Aorta (tissue), 5 donors: ENCODE results near the gene ATP2B2. TPM values are rescaled to one million over a fixed set of nuclear protein-coding genes. Genes with fewer than 3 reads are reported as not detected.

ENCODE experiments used
- ATAC-seq: fragments of 200-7000 bp; cut with Tn5 transposase; one replicate; pipeline ENCODE4 v1.9.1; 2022; ENCODE audit warnings: moderate library complexity; ENCODE audit not compliant: low FRiP score
- DNase-seq, 2 donors: peaks; one replicate each; pipeline ENCODE4 v3.0.0-alpha.2; 2020
- H3K27ac ChIP-seq, 2 donors: one replicate each; pipeline ENCODE4 v1.5.1; 2013; ENCODE audit warnings: low read length in 2 of 2, mild to moderate bottlenecking in 2 of 2, moderate library complexity in 2 of 2, control low read depth in 1 of 2, inconsistent platforms in 1 of 2, low read depth in 1 of 2
- H3K27me3 ChIP-seq, 2 donors: one replicate each; pipeline ENCODE4 v1.6.1; 2013; ENCODE audit warnings: control low read depth in 1 of 2, low read length in 1 of 2, mild to moderate bottlenecking in 1 of 2, moderate library complexity in 1 of 2; ENCODE audit not compliant: insufficient read depth in 2 of 2, control insufficient read depth in 1 of 2
- H3K36me3 ChIP-seq, 2 donors: one replicate each; pipeline ENCODE4 v1.6.1; 2013; ENCODE audit warnings: control low read depth in 1 of 2, low read length in 1 of 2, mild to moderate bottlenecking in 1 of 2; ENCODE audit not compliant: insufficient read depth in 2 of 2, control insufficient read depth in 1 of 2
- H3K4me1 ChIP-seq, 2 donors: one replicate each; pipeline ENCODE4 v1.6.1; 2013; ENCODE audit warnings: low read length in 2 of 2, control low read depth in 1 of 2, mild to moderate bottlenecking in 1 of 2, moderate library complexity in 1 of 2; ENCODE audit not compliant: insufficient read depth in 2 of 2, control insufficient read depth in 1 of 2
- H3K4me3 ChIP-seq, 2 donors: one replicate each; pipeline ENCODE4 v1.5.1; 2013; ENCODE audit warnings: low read length in 2 of 2, control low read depth in 1 of 2, mild to moderate bottlenecking in 1 of 2
- H3K9me3 ChIP-seq: one replicate; pipeline ENCODE4 v1.6.1; 2013; ENCODE audit warnings: mild to moderate bottlenecking, low read length; ENCODE audit not compliant: control insufficient read depth
- WGBS, 2 donors: extraction: QIAGEN DNeasy Blood & Tissue Kit; methylation state at CpG; one replicate each; pipeline ENCODE4 v1.1.7; 2013; 5-methylcytosine and 5-hydroxymethylcytosine counted together
- intact Hi-C, 2 donors: fragments of 100-400 bp; cut with DNase I; formaldehyde crosslinking; loops; one replicate each; pipeline versions ENCODE4 v1.14.2 to v1.15.0; 2022
- polyA plus RNA-seq, 2 donors: library from polyadenylated mRNA; stranded (reverse); fragments of 200-250 nt; gene quantifications; one replicate each; pipeline ENCODE4 v1.2.3, GENCODE V29; 2013
- total RNA-seq, 2 donors: library from RNA; stranded (reverse); fragmentation: NEBNext Ultra II Directional; extraction: Animal tissue kit (Norgen Biotek cat#: 25700); gene quantifications; one replicate each; pipeline ENCODE4 v1.2.1, GENCODE V29; 2021
- donor health status: healthy with polysubstance abuse.
- donor health status: Bipolar disorder and iron deficiency.
- donor health status: DM: no; HTN: no; CAD: no.
- donor health status: DM: no; HTN: no; CAD: no.
- donor health status: DM: yes; HTN: yes; CAD: no.

Gene ATP2B2
- total and polyA plus RNA-seq, 4 donors = 0.29 to 0.30 TPM; not detected in 2

- ATAC-seq (no peak), DNase-seq (no peak)
- no peak overlapping the region for H3K4me3 ChIP-seq
- H3K27me3 ChIP-seq = no peaks in the 10 kb centered on the region
- WGBS, 2 donors = 74 to 83% methylated on average over 3 of the region's 3 CpGs
- intact Hi-C loops = no loop called here
- H3K9me3 ChIP-seq = no peaks in the 10 kb centered on the region
- H3K4me1 ChIP-seq = no peaks in the 10 kb centered on the region
- H3K27ac ChIP-seq = no peak overlapping the region
- H3K36me3 ChIP-seq = no peaks in the 10 kb centered on the region
Observed at GRCh38 chr3:10524799-10525301, 19.5 kb upstream of the ATP2B2 start.

- intact Hi-C loops = no loop called here
- Histone ChIP-seq H3K9me3 (no peaks in the 10 kb centered on the region), H3K27ac (no peak overlapping the region), H3K36me3 (no peaks in the 10 kb centered on the region), H3K4me1 (no peaks in the 10 kb centered on the region), H3K27me3 (no peaks in the 10 kb centered on the region), H3K4me3 (no peak overlapping the region)
- WGBS, 2 donors = 69 to 73% methylated on average over 7 of the region's 7 CpGs
- ATAC-seq (no peak), DNase-seq (peak in 1 of 2 donors; percentile 4)
Observed at GRCh38 chr3:10524270-10524669, 18.9 kb upstream of the ATP2B2 start.

GRCh38 chr3:10523561-10523960 lies 18.2 kb upstream of the ATP2B2 start:
- ATAC-seq = no peak
- no peak overlapping the region for H3K27ac ChIP-seq
- H3K36me3 ChIP-seq = no peaks in the 10 kb centered on the region
- intact Hi-C loops = no loop called here
- 39 to 41% methylated on average over 5 of the region's 5 CpGs for WGBS, 2 donors
- no peak for DNase-seq
- H3K4me1 ChIP-seq = no peaks in the 10 kb centered on the region
- no peaks in the 10 kb centered on the region for H3K27me3 ChIP-seq
- H3K9me3 ChIP-seq = no peaks in the 10 kb centered on the region
- no peak overlapping the region for H3K4me3 ChIP-seq

- Histone ChIP-seq H3K9me3 (no peaks in the 10 kb centered on the region), H3K27me3 (no peaks in the 10 kb centered on the region), H3K4me3 (no peak overlapping the region), H3K4me1 (no peaks in the 10 kb centered on the region), H3K36me3 (no peaks in the 10 kb centered on the region), H3K27ac (no peak overlapping the region)
- intact Hi-C loops = no loop called here
- WGBS, 2 donors = 73% methylated on average over 3 of the region's 3 CpGs
- ATAC-seq = no peak
- DNase-seq = peak in 1 of 2 donors; percentile 12
Observed at GRCh38 chr3:10522646-10523303, 17.4 kb upstream of the ATP2B2 start.

GRCh38 chr3:10521772-10522441 lies 16.5 kb upstream of the ATP2B2 start:
- Histone ChIP-seq H3K4me3 (no peak overlapping the region), H3K27me3 (no peaks in the 10 kb centered on the region), H3K36me3 (no peaks in the 10 kb centered on the region), H3K9me3 (no peaks in the 10 kb centered on the region), H3K4me1 (no peaks in the 10 kb centered on the region), H3K27ac (no peak overlapping the region)
- intact Hi-C loops = no loop called here
- 63 to 65% methylated on average over 6 of the region's 6 CpGs for WGBS, 2 donors
- peak in 1 of 2 donors; percentile 9 for DNase-seq
- ATAC-seq = no peak

GRCh38 chr3:10520072-10520471 lies 14.7 kb upstream of the ATP2B2 start:
- Histone ChIP-seq H3K27ac (no peak overlapping the region), H3K4me3 (no peak overlapping the region), H3K27me3 (no peaks in the 10 kb centered on the region), H3K9me3 (no peaks in the 10 kb centered on the region), H3K4me1 (no peaks in the 10 kb centered on the region), H3K36me3 (no peaks in the 10 kb centered on the region)
- intact Hi-C loops = no loop called here
- ATAC-seq (no peak), DNase-seq (peak; percentile 11 to 19)
- 72 to 76% methylated on average over 4 of the region's 4 CpGs for WGBS, 2 donors

- H3K27ac ChIP-seq = no peak overlapping the region
- ATAC-seq (no peak), DNase-seq (peak in 1 of 2 donors; percentile 24)
- H3K4me1 ChIP-seq = no peaks in the 10 kb centered on the region
- H3K36me3 ChIP-seq = no peaks in the 10 kb centered on the region
- H3K4me3 ChIP-seq = no peak overlapping the region
- intact Hi-C loops = no loop called here
- 67 to 70% methylated on average over 7 of the region's 7 CpGs for WGBS, 2 donors
- no peaks in the 10 kb centered on the region for H3K9me3 ChIP-seq
- H3K27me3 ChIP-seq = no peaks in the 10 kb centered on the region
Observed at GRCh38 chr3:10519236-10519635, 13.8 kb upstream of the ATP2B2 start.

- Histone ChIP-seq H3K27ac (no peak overlapping the region), H3K36me3 (no peaks in the 10 kb centered on the region), H3K27me3 (no peaks in the 10 kb centered on the region), H3K4me1 (no peaks in the 10 kb centered on the region), H3K4me3 (no peak overlapping the region), H3K9me3 (no peaks in the 10 kb centered on the region)
- WGBS, 2 donors = 53 to 55% methylated on average over 13 of the region's 13 CpGs
- ATAC-seq (no peak), DNase-seq (peak; percentile 25 to 73)
- intact Hi-C loops = no loop called here
Observed at GRCh38 chr3:10518506-10519150, 13.2 kb upstream of the ATP2B2 start.
